GM21576 (cell line): ENCODE data around the gene ROR1.

ENCODE experiments used
- ATAC-seq: cut with Tn5 transposase; IDR thresholded peaks from one replicate; pipeline ENCODE4 v1.9.1; 2021; ENCODE audit warnings: mild to moderate bottlenecking, moderate library complexity; ENCODE audit not compliant: unreplicated experiment

ROR1 gene

DNA sequence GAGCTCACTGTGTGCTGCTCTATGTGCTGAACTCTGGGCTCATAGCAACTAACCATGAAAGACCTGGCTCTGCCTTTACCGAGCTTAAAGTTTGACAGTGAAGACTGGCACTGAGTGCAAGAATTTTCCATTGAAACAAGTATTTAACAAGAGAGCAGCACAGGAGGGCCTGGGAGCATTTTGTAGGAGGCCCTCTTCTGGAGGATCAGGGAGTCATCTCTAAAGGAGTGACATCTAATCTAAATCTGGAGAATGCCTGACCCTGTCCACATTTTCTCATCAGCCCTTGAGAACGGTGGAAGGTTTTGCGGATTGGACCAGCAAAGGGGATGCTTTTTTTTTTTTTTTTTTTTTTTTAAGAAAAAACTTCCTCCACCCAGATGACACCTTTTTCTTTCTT is 150.8 kb downstream of the ROR1 start:
- no peak for ATAC-seq

DNA sequence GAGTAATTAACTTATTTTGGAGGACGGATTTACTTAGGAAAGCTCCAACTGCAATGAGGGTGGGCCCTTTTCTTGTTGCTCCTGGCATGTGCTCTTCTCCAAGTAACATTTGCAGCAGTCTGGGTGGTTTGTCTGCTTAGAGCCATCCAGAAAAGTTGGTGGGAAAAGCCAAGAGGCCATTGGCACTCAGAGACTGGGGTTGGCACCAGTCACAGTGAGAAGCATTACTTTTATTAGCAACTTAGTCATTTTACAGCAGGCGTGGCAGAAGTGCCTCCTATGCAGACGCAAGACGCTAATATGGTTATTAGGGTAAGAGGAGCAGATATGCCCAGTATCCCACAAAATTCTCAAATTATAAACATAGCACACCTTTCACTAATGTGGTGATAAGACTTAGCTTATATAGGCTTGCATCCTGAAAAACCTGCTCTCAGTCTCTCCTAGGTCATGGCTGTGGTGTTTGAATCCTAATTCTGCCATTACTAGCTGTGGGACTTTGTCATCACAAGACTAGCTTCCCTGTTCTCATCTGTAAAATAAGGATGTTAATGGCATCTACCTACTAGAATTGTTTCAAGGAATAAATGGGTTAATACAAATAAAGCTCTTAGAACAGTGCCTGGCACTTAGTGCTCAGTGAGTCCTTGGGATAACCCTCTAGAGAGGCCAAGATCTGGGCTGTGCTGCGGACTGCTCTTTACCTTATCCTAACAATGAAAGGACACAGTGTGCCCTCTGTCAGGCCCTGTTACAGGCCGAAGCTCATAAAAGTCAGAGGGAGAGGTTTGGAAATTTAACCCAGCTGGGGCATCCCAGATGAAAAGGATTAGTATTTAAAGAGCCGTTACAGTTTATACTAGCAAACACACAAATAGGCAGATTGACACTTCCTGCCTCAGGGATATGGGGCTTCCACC is 154.6 kb downstream of the ROR1 start:
- no peak for ATAC-seq

DNA sequence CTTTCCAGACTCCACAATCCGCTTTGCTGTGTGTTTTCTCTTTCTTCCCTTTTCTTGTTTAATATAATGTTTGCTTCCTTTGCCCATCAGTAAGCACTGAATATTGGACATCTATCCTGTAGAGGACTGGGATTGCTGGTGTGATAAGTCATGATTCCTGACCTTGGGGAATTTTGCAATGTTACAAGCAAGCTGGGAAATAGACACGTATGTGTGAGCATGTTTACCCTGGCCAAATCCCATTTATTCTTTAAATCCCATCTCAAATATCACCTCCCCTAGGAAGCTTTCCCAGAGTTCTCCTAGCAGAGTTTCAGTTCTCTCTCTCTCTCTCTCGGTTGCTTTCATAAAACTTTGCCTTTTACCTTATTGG is 155.3 kb downstream of the ROR1 start:
- ATAC-seq: no peak

DNA sequence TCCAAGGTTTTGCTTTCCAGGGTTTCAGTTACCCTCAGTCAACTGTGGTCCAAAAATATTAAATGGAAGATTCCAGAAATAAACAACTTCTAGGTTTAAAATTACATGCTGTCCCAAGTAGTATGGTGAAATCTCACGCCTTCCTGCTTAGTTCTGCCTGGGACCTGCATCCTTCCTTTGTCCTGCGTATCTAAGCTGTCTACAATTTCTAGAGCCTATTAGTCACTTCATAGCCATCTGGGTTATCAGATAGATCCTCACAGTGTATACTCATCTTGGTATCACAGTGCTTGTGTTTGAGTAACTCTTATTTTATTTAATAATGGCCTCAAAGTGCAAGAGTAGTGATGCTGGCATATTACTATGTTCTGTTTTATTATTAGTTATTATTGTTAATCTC is 157.7 kb downstream of the ROR1 start:
- ATAC-seq: no peak

DNA sequence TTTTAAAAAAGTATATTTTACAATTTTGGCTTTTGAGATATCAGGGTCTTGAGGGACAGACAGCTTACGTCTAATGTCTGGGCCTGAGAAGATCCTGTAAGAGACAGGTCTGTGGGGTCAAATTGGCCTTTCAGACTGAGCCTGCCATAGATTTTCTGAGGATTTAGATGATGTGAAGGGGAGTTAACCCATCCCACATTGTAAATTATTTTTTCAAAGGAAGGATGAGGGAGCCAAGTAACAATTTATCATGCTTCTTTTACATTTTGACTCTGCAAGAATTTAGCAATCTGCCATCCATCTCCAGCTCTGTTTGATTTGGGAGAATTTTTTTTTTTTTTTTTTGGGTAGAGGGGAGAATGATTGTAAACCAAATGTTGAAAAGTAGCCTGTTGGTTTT is 160.9 kb downstream of the ROR1 start:
- ATAC-seq: no peak

DNA sequence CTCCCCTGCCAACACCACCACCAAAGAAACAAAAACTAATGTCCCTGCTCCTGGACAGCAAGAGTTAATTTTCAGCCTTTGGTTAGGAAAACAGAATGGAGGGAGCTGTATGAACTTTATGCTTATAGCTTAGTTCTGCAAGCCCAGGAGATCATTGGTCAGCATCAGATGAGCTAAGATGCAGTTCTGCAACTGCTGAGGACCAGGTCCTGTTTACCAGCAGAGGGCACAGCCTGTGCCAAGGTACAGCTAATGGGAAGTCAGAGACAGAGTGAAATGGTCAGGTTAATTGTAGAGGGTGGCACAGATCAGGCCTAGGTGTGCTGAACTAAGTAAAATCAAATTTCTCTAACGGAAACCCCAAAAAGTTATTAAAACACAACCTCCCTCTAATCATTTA is 161.3 kb downstream of the ROR1 start:
- no peak for ATAC-seq

DNA sequence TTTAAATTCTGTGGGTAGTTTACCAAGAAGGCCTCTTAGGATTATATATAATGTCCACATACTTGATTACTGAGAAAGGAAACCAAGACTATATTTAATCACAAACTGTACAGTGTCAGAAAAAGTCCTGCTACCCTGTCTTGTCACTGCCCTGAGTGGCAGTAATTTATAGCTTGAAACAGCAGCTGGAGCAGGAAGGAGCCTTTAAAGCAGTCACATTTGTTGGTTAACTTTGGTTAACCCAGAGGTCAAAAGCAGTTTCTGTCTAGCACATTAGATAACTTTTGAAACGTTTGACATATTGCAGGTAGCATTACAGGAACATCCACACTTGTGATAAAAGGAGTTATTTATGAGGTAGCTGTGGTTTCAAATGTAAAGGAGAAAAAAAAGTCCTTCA is 161.7 kb downstream of the ROR1 start:
- peak; percentile 65 for ATAC-seq

DNA sequence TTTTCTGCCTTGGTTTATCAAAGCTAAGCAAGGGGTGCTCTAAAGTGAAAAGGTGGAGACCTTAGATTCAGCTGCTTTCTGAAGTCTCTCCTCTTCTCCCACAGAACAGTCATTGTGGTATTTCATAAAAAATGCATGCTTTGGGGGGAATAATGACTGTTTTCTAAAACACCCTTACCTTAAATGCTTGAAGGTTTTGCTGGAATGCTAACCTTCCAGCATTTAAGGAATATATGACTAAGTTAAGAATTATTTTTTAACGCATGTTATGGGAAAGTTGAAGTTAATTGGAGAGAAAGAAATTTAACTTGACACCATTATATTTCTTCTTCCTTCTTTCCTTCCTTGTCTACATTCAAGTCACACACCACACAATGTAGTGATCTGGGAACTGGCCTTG is 162.5 kb downstream of the ROR1 start:
- no peak for ATAC-seq

DNA sequence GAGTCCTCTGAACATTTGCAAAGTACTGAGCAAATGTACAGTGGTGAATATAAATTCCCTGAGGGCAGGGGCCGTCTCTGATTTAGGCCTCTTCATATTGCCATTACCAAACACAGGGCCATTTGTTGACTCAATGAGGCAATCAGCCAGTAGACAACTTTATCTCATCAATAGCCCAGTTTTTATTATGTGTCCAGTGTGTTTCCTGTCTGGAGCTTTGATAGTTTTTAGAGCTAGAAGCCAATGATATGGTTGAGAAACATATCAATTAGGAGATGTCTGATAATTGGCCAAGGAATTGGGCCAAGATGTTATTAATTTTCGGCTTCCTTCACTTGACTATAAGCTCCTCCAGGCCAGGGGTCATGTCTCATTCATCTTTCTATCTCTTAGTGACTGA is 163.0 kb downstream of the ROR1 start:
- ATAC-seq: no peak

DNA sequence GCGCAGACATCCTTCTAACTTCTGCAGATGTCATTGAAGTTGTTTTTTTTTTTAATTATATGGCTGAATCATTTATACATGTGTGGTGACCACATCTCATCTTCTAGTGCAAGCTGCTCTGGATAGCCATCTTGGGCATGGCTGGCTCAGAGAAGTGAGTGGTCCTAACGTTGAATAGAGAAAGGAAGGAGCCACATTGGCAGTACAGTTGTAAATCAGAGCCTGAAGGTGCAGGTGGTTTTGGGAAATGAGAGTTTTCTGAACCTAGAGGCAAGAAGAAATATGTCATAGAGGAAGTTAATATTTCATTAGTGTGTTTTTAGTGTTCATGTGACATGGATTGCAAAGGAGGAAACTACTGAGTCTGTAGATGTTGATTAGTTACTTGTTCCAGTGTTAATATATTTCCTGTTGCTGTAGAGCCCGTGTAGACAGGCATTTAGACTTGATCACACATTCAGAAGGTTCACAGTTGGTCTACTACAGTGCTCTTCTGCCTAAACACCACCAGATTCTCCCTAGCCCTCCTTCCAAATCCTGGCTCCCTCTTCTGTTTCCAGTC is 163.7 kb downstream of the ROR1 start:
- no peak for ATAC-seq

DNA sequence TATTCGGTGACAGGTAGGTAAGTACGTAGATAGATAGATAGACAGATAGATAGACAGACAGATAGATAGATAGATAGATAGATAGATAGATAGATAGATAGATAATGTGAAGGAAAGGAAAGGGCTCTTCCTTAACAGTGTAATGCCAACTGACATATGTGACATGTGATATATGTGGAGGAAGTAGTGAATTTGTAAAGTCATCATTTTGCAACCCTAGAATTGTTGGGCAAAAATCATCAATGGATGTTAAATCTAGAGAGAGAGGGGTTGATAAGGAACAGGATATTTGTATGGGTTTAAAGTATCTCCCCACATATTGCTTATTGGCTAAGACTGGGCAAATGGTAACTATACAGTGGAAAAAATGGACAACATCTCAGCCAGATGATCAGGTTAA is 166.6 kb downstream of the ROR1 start:
- ATAC-seq: no peak

DNA sequence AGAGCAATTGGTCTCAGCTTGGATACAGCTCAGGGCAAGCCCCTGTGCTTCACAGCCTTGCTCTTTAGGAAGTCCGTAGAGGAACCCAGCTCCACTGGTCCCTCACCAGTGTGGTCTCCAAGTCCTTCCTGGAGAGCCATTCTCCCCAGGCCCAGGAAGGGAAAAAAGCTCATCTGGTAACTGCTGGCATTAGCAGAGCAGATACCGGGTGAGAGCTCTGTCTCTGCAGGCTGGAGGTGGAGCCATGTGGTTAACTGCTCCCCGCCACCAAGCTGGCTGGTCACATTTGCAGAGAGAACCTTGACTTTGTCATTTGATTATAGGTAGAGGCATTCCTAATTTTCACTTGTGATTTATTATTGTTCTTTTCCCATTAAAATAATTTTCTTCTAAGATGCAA is 169.6 kb downstream of the ROR1 start:
- no peak for ATAC-seq

DNA sequence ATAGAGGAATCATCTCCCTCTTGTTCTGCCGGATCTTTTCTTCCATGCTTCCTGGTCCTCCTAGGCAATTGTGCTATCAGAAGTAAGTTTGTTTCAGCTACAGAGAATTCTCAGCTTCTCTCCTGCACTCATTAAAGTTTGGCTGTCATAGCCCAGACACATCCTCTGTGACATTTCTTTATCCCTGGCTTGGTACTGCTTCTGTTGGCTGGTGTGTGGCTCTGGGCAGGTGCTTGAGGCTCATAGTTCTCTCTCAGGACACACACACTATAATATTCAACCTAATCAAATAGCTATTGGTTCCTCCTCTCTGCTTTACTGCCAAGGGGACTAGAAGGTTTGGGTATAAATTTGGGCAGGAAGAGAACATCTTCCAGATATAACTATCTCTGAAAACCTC is 172.1 kb downstream of the ROR1 start:
- no peak for ATAC-seq

DNA sequence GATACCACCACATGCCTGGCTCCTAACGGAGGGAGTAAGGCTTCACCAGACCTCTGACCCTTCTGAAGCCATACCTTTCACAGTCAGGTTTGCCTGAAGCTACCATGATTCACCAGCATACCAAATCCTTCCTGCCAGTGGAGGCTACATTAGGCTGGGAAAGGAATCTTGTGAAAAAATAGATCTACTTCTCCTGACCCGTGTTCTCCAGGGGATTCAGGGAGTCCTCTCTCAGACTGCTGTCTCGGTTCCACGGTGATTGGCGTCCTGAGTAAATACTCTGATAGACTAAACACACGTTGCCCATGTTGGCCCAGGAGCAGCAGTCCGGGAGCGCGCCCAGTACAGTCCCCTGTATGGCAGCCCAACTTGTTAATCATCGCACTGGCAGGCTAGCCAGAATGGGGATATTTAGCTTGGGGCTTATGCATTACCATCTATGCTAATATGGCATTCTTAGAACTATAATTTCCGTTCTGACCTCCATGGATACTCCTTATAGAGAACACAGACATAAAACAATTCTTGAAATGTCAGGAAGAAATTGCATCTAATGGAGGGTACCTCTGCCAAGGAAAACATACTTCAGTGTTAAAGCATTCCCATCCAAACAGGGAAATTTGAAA is 173.2 kb downstream of the ROR1 start:
- no peak for ATAC-seq

DNA sequence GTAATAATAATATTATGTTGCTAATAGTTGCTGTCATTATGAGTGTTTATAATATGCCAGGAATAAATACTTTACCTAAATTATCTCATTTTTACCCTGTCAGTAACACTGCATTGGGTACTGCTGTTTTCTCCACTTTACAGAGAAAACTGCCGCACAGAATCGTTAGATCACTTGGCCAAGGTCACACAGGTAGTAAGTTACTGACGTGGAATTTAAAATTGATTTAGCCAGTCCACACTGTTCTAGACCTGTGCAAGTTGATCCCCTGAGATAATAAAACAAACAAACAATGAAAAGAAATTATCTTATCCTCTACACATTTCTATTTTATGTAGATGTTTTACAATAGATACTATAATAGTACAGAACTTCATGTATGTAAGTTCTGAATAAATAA is 174.1 kb downstream of the ROR1 start:
- ATAC-seq: no peak

DNA sequence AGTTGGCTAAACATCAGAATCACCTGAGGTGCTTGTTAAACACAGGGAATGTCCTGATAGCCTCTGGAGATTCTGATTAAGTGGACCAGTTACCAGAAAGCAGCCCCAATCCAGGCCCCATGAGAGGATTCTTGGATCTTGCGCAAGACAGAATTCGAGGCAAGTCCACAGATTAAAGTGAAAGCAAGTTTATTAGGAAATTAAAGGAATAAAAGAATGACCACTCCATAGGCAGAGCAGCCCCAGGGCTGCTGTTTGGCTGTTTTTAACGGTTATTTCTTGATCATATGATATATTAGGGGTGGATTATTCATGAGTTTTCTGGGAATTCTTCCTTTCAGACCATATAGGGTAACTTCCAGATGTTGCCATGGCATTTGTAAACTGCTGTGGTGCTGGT is 176.2 kb downstream of the ROR1 start:
- ATAC-seq: no peak

DNA sequence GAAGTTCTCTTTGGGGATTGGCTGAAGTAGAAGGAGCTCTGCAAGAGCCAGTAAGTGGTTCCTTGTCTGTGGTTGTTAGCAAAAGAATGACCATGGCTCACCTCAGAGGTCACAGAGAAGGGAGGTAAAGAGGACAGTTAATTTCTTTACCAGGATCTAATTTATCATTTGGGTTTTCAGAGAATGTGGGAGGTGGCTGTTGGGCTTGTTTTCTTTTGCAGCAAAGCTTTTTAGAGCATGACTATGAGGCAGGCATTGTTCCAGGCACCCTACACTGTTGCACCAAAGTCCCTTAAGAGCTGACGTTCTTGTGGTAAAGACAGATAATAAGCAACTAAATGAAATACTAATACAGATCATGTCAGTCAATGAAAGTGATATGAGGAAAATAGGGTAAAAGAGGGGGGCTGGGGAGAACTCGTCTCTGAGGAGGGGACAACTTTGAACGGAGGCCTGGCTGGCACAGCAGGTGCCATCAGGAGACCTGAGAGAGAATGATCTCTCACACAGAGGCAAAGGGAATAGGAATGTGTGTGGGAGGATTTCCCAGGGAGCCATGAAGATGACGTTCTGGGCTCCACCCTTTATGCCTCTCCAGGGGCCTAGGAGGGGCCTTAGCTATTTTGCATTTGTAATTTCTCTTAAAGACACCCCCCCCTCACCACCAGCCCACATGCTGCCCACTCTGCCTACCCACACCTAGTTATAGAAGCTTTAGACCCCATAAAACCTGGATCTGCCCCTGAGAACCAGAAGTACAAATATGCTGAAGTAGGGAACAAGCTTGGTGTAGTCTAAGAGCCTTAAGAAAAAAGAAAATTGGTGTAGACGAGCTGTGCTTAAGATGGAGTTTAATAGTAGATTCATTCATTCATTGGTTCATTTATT is 177.5 kb downstream of the ROR1 start:
- ATAC-seq: no peak

DNA sequence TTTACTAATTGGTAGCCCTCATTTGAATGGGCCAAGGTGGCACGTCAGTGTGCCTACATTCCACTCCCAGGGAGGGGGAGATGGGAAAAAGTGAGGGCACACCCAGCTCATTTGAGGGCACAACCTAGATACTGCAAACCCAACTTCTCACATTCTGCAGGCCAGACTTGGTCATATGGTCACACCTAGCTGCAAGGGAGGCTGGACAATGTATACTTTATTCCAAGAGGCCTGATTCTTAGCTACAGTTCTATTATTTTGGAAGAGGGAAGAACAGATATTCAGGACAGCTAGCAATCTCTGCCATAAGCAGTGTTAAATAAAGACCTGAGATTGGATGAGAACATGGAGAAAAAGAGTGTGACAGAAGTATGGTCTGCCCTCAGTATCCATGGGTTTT is 180.4 kb downstream of the ROR1 start:
- no peak for ATAC-seq

DNA sequence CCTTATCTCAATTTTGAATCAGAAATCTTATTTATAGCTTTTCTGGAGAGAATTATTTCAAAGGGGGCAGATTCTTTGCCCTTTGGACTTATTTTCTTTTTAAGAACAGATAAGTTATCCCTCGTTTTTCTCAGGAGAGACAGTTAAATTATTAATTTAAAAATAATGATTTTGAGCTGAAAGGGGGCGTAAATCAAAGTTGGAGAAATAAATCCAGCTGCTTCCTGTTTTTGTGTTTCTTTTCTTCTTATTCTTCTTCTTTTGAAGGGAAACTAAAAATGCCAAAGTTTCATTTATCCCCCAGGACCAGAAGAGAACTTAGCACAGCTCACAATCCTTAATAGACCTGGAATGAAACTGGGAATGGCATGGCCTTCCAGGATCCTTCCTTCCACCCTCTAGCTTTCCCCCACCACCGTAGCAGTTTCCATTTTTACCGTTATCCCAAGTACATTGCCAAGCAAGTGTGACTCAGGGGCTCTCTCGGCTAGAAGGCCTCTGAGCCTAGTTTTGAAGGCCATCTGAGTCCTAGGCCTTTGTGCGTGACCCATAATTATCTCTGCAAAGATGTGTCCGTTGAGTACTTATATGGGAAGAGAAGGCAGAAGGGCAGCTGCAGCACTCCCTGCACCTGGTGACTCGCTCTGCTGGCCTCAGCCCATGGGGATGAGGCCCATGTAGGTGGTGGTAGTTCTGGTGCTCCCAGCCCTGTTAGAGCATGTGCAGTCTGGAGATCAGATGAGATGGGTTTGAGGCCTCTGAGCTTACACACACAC is 181.7 kb downstream of the ROR1 start:
- no peak for ATAC-seq

DNA sequence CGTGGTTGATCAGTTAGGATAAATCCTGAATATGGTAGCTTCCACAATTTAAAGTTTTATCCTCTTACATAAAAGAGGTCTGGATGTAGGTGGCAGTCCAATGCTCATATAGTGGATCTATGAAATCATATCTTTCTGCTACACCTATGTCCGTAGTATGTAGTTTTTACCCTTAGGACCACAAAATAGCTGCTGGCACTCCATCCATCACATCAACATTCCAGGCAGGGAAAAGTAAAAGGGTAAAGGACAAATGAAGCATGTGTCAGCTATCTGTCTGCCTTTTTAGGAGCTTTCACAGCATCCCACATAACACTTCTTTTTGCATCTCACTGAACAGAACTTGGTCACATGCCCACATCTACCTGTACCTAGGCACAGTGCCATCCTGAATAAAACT is 184.7 kb downstream of the ROR1 start:
- no peak for ATAC-seq

DNA sequence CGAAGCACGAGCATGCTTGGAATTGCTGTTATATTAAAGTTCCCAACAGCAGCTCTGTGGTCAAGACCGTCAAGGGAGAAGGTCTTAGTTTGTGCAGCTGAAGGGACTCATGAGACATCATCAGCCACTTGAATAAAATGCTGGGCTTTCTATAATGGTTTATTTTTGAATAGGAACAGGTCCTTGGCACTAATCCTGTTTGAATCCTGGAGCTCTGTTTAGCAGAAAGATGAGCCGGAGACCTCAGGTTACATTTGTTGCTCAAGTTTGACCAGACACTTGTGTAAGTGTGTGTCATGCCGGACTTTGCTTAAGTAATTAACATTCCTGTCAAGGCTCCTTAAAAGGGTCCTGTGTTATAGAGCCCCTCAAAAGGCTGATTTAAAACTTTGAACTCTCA is 186.5 kb downstream of the ROR1 start:
- no peak for ATAC-seq
